Cardiac ventricle fibroblast (primary cell): ENCODE results near the gene SPACA9. TPM values are rescaled to one million over a fixed set of nuclear protein-coding genes. Genes with fewer than 3 reads are reported as not detected.

Experiments
- total RNA-seq: library from RNA; depleted of rRNA; stranded (reverse); fragments of >200 nt; gene quantifications from 2 replicates; pipeline ENCODE4 v1.2.3, GENCODE V29; 2015

The SPACA9 gene
- total RNA-seq = 6.4 and 8.2 TPM in 2 replicates

DNA sequence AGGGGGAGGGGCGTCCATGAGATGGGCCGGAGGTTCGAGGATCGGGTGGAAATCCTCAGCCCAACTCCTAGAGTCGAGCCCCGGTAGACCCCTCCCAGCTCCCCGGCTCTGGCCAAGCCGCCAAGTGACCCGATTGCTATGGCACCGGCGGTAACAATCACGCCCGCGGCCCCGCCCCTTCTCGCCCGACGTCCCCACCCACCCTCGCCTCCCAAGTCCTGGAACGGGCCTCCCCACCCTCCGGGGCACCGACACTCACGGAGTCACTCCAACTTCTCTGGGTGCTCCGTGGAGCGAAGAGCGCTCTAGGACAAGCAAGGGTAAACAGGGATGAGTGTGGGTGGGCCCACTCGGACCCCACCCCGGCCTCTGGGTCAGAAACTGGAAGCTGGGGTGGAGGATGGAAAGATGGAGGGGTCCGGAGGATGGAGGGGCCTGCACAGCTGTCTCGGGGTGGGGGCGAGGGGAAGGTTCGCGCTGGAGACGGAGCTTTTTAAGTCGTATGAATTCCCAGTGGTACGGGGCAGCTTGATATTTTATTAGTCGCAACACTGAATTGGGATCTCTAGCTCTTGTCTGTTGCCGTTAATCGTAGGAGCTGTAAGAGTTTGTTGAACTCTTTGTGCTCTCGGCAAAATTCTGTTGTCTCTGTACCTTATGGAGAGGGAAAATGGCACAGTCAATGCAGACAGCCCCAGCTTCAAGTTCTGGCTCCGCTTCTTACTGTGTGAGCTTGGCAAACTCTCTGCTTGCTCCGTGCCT lies at the start of gene SPACA9:
Gene SPACA9, plus strand, starts transcription at position 204 of the 762 bp plus-strand sequence. CDS start 5,050 bp downstream, outside the sequence.

DNA sequence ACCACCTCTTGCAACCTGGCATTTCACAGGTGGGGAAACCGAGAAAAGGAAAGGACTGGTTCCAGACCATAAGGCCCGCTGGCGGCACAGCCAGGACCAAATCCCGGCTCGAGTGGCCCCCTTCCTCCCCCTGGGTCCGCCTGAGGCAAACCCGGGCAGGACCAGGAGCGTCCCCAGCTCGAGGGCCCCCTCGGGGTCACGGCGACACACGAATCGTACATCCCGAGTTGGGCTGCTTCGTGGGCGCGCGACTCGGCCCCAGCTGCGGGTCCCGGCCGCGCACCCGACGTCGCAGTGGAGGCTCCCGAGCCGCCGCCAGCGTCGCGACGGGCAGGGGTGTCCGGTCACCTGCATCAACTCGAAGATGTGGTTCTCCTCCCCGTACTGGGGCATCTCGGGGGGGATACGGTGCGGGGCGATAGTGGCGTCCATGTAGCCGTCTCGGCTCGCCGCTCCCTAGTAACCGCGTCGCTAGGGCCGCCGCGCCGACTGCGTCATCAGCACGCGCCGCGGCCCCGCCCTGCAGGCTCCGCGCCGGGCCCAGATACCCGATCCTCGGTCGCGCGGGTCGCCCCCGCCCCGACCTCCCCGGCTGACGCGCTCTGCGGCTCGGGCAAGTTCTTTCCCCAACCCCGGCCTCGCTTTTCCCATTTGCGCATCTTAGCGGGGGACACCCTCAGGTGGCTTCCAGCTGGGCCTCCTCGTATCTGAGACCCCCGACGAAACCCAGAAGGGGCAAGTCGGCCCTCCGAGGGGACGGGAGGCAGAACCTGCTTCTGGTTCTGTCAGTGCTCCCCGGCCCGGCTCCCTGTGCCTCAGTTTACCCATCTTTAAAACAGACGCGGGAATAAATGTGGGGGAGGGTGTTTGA lies 639 bp upstream of the SPACA9 start, which contains the start of gene AK8:
Gene AK8, minus strand, starts transcription at position 461 of the 871 bp plus-strand sequence. Its CDS starts 29 bp downstream, at position 432.

Other genes with a start within 250 kb of the SPACA9 start
- 11.9 and 13.5 TPM in 2 replicates for gene DDX31, start 208.9 kb upstream of the SPACA9 start, total RNA-seq
- 12.7 and 13.8 TPM in 2 replicates for gene GTF3C4, start 208.4 kb upstream of the SPACA9 start, total RNA-seq
- 0.88 and 1.4 TPM in 2 replicates for gene AK8, start 614 bp upstream of the SPACA9 start, total RNA-seq
- gene TSC1, start 65.7 kb downstream of the SPACA9 start, total RNA-seq = 16.1 and 19.8 TPM in 2 replicates
- not detected in 2 replicates for gene GFI1B, start 99.8 kb downstream of the SPACA9 start, total RNA-seq
- gene GTF3C5, start 152.1 kb downstream of the SPACA9 start, total RNA-seq = 30.9 and 42.1 TPM in 2 replicates
- 0.10 and 0.50 TPM in 2 replicates for gene CEL, start 183.1 kb downstream of the SPACA9 start, total RNA-seq
- 9.6 TPM in 2 replicates for gene RALGDS, start 242.3 kb downstream of the SPACA9 start, total RNA-seq